Activated CD4-positive, CD25-positive, alpha-beta regulatory T cell treated with anti-CD3 and anti-CD28 coated beads, Interleukin-2, amount 50 U/mL, for 16 hours (primary cell): ENCODE results near the gene PIPOX.
"Not testable (repeated sequence)": the region's sequence is repeated elsewhere in the genome, so short reads cannot be mapped to it uniquely, and the experiment has no call there.

Experiments used
- DNase-seq: peaks from one replicate; pipeline ENCODE4 v3.0.0-alpha.2; 2020; ENCODE audit warnings: low read depth, low spot score

PIPOX gene

GRCh38 chr17:29076087-29076486 is 33.1 kb downstream of the PIPOX start:
- no peak for DNase-seq

- no peak for DNase-seq
These were observed 33.8 kb downstream of the PIPOX start for GRCh38 chr17:29076722-29077121.

- DNase-seq = no peak
These were observed 34.4 kb downstream of the PIPOX start for GRCh38 chr17:29077320-29077719.

- DNase-seq = no peak
These were observed 35.5 kb downstream of the PIPOX start for GRCh38 chr17:29078183-29079045.

GRCh38 chr17:29079433-29079832 is 36.5 kb downstream of the PIPOX start:
- DNase-seq = no peak

- DNase-seq = no peak
These were observed 36.9 kb downstream of the PIPOX start for GRCh38 chr17:29079887-29080286.

- DNase-seq = no peak
These were observed 37.4 kb downstream of the PIPOX start for GRCh38 chr17:29080323-29080722.

GRCh38 chr17:29080965-29081364 is 38.0 kb downstream of the PIPOX start:
- DNase-seq = no peak

- no peak for DNase-seq
These were observed 41.7 kb downstream of the PIPOX start for GRCh38 chr17:29084541-29085146.

GRCh38 chr17:29085223-29085622 is 42.3 kb downstream of the PIPOX start:
- DNase-seq = no peak

GRCh38 chr17:29086628-29087332 is 43.8 kb downstream of the PIPOX start:
- no peak for DNase-seq

- not testable (repeated sequence) for DNase-seq
These were observed 45.8 kb downstream of the PIPOX start for GRCh38 chr17:29088782-29089181.

GRCh38 chr17:29089601-29090044 is 46.7 kb downstream of the PIPOX start:
- DNase-seq = no peak

- DNase-seq = no peak
These were observed 47.2 kb downstream of the PIPOX start for GRCh38 chr17:29090108-29090507.

- DNase-seq = no peak
These were observed 48.0 kb downstream of the PIPOX start for GRCh38 chr17:29090750-29091605.

- no peak for DNase-seq
These were observed 48.8 kb downstream of the PIPOX start for GRCh38 chr17:29091606-29092289.

GRCh38 chr17:29093090-29093871 is 50.3 kb downstream of the PIPOX start:
- no peak for DNase-seq

- DNase-seq = no peak
These were observed 51.3 kb downstream of the PIPOX start for GRCh38 chr17:29094101-29094708.

GRCh38 chr17:29095439-29095838 is 52.5 kb downstream of the PIPOX start:
- no peak for DNase-seq

- DNase-seq = no peak
These were observed 53.2 kb downstream of the PIPOX start for GRCh38 chr17:29096094-29096493.
